GM23338 (cell line): ENCODE results near the gene CHST11. TPM values are rescaled to one million over a fixed set of nuclear protein-coding genes. Genes with fewer than 3 reads are reported as not detected.
A peak's percentile ranks its signal among the peaks of the same experiment; 100 is the strongest.

Experiments
- ATAC-seq: fragments of 200-7000 bp; cut with Tn5 transposase; 3 replicates; pipeline ENCODE4 v1.9.1; 2020
- DNase-seq: peaks from one replicate; pipeline ENCODE4 v3.0.0-alpha.2; 2015; ENCODE audit warnings: low spot score
- H2AFZ ChIP-seq: fragments of 200-600 bp; sonication (generic); 2 replicates; pipeline ENCODE4 v1.8.0; 2016; ENCODE audit warnings: antibody characterized with exemption, mild to moderate bottlenecking, moderate library complexity
- H3F3A ChIP-seq: fragments of 200-600 bp; sonication (generic); replicated peaks from 2 replicates; pipeline ENCODE4 v1.8.0; 2017; ENCODE audit warnings: antibody characterized with exemption, mixed run types, low read depth
- H3K27ac ChIP-seq: fragments of 200-600 bp; sonication (generic); 2 replicates; pipeline ENCODE4 v1.6.1; 2016; ENCODE audit warnings: low read depth
- H3K27me3 ChIP-seq: fragments of 200-600 bp; sonication (generic); 2 replicates; pipeline ENCODE4 v1.8.0; 2016; ENCODE audit warnings: mild to moderate bottlenecking, mixed run types, moderate library complexity; ENCODE audit not compliant: insufficient read depth
- H3K36me3 ChIP-seq: fragments of 200-600 bp; sonication (generic); 2 replicates; pipeline ENCODE4 v1.8.0; 2016; ENCODE audit warnings: mild to moderate bottlenecking; ENCODE audit not compliant: insufficient read depth
- H3K4me1 ChIP-seq: fragments of 200-600 bp; sonication (generic); 2 replicates; pipeline ENCODE4 v1.8.0; 2016; ENCODE audit warnings: mild to moderate bottlenecking, moderate library complexity; ENCODE audit not compliant: insufficient read depth
- H3K4me2 ChIP-seq: fragments of 200-600 bp; sonication (generic); 2 replicates; pipeline ENCODE4 v1.7.1; 2017; ENCODE audit warnings: mixed run types
- H3K4me3 ChIP-seq: fragments of 200-600 bp; sonication (generic); 2 replicates; pipeline ENCODE4 v1.6.1; 2016; ENCODE audit warnings: mixed run types
- H3K79me2 ChIP-seq: fragments of 200-600 bp; sonication (generic); replicated peaks from 2 replicates; pipeline ENCODE4 v1.8.0; 2017; ENCODE audit warnings: mild to moderate bottlenecking; ENCODE audit not compliant: insufficient read depth
- H3K9me2 ChIP-seq: fragments of 200-600 bp; sonication (generic); 2 replicates; pipeline ENCODE4 v1.8.0; 2017; ENCODE audit not compliant: insufficient read depth
- H4K20me1 ChIP-seq: fragments of 200-600 bp; sonication (generic); replicated peaks from 2 replicates; pipeline ENCODE4 v1.8.0; 2017; ENCODE audit warnings: mild to moderate bottlenecking; ENCODE audit not compliant: insufficient read depth
- H3K27ac Mint-ChIP-seq: 2 replicates; pipeline ENCODE4 v1.8.0; 2020; ENCODE audit warnings: inconsistent platforms, mild to moderate bottlenecking, moderate library complexity, mixed read lengths
- H3K27me3 Mint-ChIP-seq: 3 replicates; pipeline ENCODE4 v1.8.0; 2022; ENCODE audit warnings: low read depth, mild to moderate bottlenecking, moderate library complexity, mixed read lengths, inconsistent platforms; ENCODE audit not compliant: insufficient read depth, poor library complexity
- H3K36me3 Mint-ChIP-seq: 3 replicates; pipeline ENCODE4 v1.8.0; 2021; ENCODE audit warnings: low read depth, mild to moderate bottlenecking, inconsistent platforms, moderate library complexity, mixed read lengths
- H3K4me1 Mint-ChIP-seq: 3 replicates; pipeline ENCODE4 v1.8.0; 2020; ENCODE audit warnings: mild to moderate bottlenecking, inconsistent platforms, mixed read lengths
- H3K4me3 Mint-ChIP-seq: 3 replicates; pipeline ENCODE4 v1.8.0; 2021; ENCODE audit warnings: moderate library complexity, mild to moderate bottlenecking, inconsistent platforms, mixed read lengths
- H3K9me3 Mint-ChIP-seq: 3 replicates; pipeline ENCODE4 v1.8.0; 2020; ENCODE audit warnings: moderate library complexity, mild to moderate bottlenecking, inconsistent platforms, mixed read lengths
- CREB1 ChIP-seq: fragments of 250-450 bp; sonication (Bioruptor Pico); IDR thresholded peaks from 2 replicates; pipeline ENCODE4 v1.5.0; 2020; ENCODE audit warnings: low read depth, mild to moderate bottlenecking, moderate library complexity
- CTCF ChIP-seq, 2 experiments: fragments of 200-600 bp in 1 of 2; sonication (generic) in 1 of 2; conservative IDR thresholded peaks; 2 replicates each; pipeline versions ENCODE4 v1.5.1 to v1.6.1; 2016 to 2017; ENCODE audit warnings: antibody characterized with exemption in 2 of 2, low read depth in 2 of 2, mild to moderate bottlenecking in 2 of 2, moderate library complexity in 1 of 2
- ETS1 ChIP-seq: IDR thresholded peaks from 2 replicates; pipeline ENCODE4 v1.6.1; 2016; ENCODE audit warnings: antibody characterized with exemption
- EZH2 ChIP-seq: fragments of 200-600 bp; sonication (generic); IDR thresholded peaks from one replicate; pipeline ENCODE4 v1.8.0; 2017; ENCODE audit warnings: antibody characterized with exemption, mild to moderate bottlenecking, low read depth; ENCODE audit not compliant: unreplicated experiment
- EZH2phosphoT487 ChIP-seq: fragments of 200-600 bp; sonication (generic); IDR thresholded peaks from one replicate; pipeline ENCODE4 v1.8.1; 2018; ENCODE audit warnings: antibody characterized with exemption; ENCODE audit not compliant: unreplicated experiment
- JUNB ChIP-seq: IDR thresholded peaks from one replicate; pipeline ENCODE4 v1.6.1; 2016; ENCODE audit warnings: antibody characterized with exemption; ENCODE audit not compliant: unreplicated experiment
- NANOG ChIP-seq: IDR thresholded peaks from 2 replicates; pipeline ENCODE4 v1.6.1; 2016; ENCODE audit warnings: antibody characterized with exemption, borderline replicate concordance
- POLR2AphosphoS5 ChIP-seq: IDR thresholded peaks from 2 replicates; pipeline ENCODE4 v1.6.1; 2016; ENCODE audit warnings: antibody characterized with exemption, low read depth
- REST ChIP-seq: IDR thresholded peaks from one replicate; pipeline ENCODE4 v1.6.1; 2018; ENCODE audit warnings: antibody characterized with exemption; ENCODE audit not compliant: unreplicated experiment
- STAT1 ChIP-seq: IDR thresholded peaks from one replicate; pipeline ENCODE4 v1.6.1; 2016; ENCODE audit warnings: antibody characterized with exemption; ENCODE audit not compliant: unreplicated experiment
- ZNF114 ChIP-seq: fragments of 250-450 bp; sonication (Bioruptor Pico); IDR thresholded peaks from 2 replicates; pipeline ENCODE4 v1.5.0; 2020; ENCODE audit warnings: mild to moderate bottlenecking, moderate library complexity
- ZNF331 ChIP-seq: fragments of 250-450 bp; sonication (Bioruptor Pico); IDR thresholded peaks from 2 replicates; pipeline ENCODE4 v1.5.0; 2020; ENCODE audit warnings: low read depth, mild to moderate bottlenecking, moderate library complexity
- ZNF462 ChIP-seq: fragments of 250-450 bp; sonication (Bioruptor Pico); IDR thresholded peaks from 2 replicates; pipeline ENCODE4 v1.5.0; 2020; ENCODE audit warnings: mild to moderate bottlenecking, moderate library complexity
- polyA plus RNA-seq: library from polyadenylated mRNA; unstranded; fragments of >200 nt; fragmentation: Nextera tagmentation; extraction: Ambion mirVana; gene quantifications from 2 replicates; pipeline ENCODE4 v1.2.1, GENCODE V29; 2016
- total RNA-seq: library from RNA; depleted of rRNA; stranded (reverse); fragments of >200 nt; shearing (Covaris generic); gene quantifications from 2 replicates; pipeline ENCODE4 v1.2.3, GENCODE V29; 2014

Gene CHST11
- total and polyA plus RNA-seq, 2 experiments from 2014 or later: 7.7 to 25.7 TPM

GRCh38 chr12:104707794-104708558 lies 251.2 kb downstream of the CHST11 start:
- H2AFZ ChIP-seq: no peak overlapping the region
- H3K79me2 ChIP-seq: no peaks in the 10 kb centered on the region
- no peaks in the 10 kb centered on the region for H3K36me3 ChIP-seq
- Mint-ChIP-seq H3K4me3 (no peak overlapping the region; the same call in 2 of the 3 replicates), H3K36me3 (no peaks in the 10 kb centered on the region), H3K27ac (no peak overlapping the region), H3K9me3 (no peaks in the 10 kb centered on the region), H3K27me3 (peaks cover 19% of the 10 kb centered on the region), H3K4me1 (peaks cover 68% of the 10 kb centered on the region)
- DNase-seq (no peak), ATAC-seq (no peak)
- TF ChIP-seq NANOG (no peak), ZNF114 (CRISPR knock-in tag) (no peak), JUNB (no peak), ZNF331 (CRISPR knock-in tag) (no peak), REST (no peak), POLR2AphosphoS5 (no peak), ETS1 (no peak), EZH2 (no peak), EZH2phosphoT487 (no peak), STAT1 (no peak), CTCF (conservative IDR thresholded peaks at IDR 0.05; ENCODE audit: low read depth in 2 of 2) (no peak), ZNF462 (no peak), CREB1 (no peak)
- H3K4me1 ChIP-seq: peaks cover 35% of the 10 kb centered on the region
- H3K4me3 ChIP-seq: no peak overlapping the region
- no peak overlapping the region for H3K27ac ChIP-seq
- H3K9me2 ChIP-seq: no peaks in the 10 kb centered on the region
- no peaks in the 10 kb centered on the region; the same call in 1 of the 2 replicates for H4K20me1 ChIP-seq
- H3K4me2 ChIP-seq: peak overlapping the region; percentile 74; the same call in 1 of the 2 replicates
- H3F3A ChIP-seq: no peaks in the 10 kb centered on the region
- no peaks in the 10 kb centered on the region for H3K27me3 ChIP-seq
